Endothelial cell of umbilical vein (primary cell): ENCODE results near the gene FAM53B.

Source experiments
- EZH2 ChIP-seq: IDR thresholded peaks from 2 replicates; pipeline ENCODE4 v1.6.1; 2012; ENCODE audit warnings: borderline replicate concordance, low read depth, mild to moderate bottlenecking, moderate library complexity, low read length, inconsistent platforms; ENCODE audit not compliant: severe bottlenecking
- FOS ChIP-seq: IDR thresholded peaks from 2 replicates; pipeline ENCODE4 v1.6.1; 2011; ENCODE audit warnings: mild to moderate bottlenecking, low read length, moderate library complexity, borderline replicate concordance; ENCODE audit not compliant: insufficient read depth
- GATA2 ChIP-seq: IDR thresholded peaks from 2 replicates; pipeline ENCODE4 v1.7.0; 2011; ENCODE audit warnings: low read depth, mild to moderate bottlenecking, moderate library complexity, mixed read lengths, low read length; ENCODE audit not compliant: insufficient read length, insufficient read depth
- JUN ChIP-seq: IDR thresholded peaks from 2 replicates; pipeline ENCODE4 v1.6.1; 2011; ENCODE audit warnings: borderline replicate concordance, low read depth; ENCODE audit not compliant: insufficient read length, insufficient read depth
- MYC ChIP-seq: IDR thresholded peaks from one replicate; pipeline ENCODE4 v1.6.1; 2011; ENCODE audit warnings: mild to moderate bottlenecking, low read depth, low read length
- POLR2A ChIP-seq: IDR thresholded peaks from 2 replicates; pipeline ENCODE4 v1.6.1; 2012; ENCODE audit warnings: low read depth, mild to moderate bottlenecking, control low read depth, low read length
- POLR2AphosphoS5 ChIP-seq: IDR thresholded peaks from 2 replicates; pipeline ENCODE4 v1.6.1; 2012; ENCODE audit warnings: low read depth, mild to moderate bottlenecking, control low read depth, low read length, moderate library complexity; ENCODE audit not compliant: insufficient read depth
- TF ChIP-seq, protein P1 (sequence below), 2 donors: IDR thresholded peaks; 1 replicate in 1 of 2; 2 replicates in 1 of 2; pipeline ENCODE4 v1.5.1; 2011; ENCODE audit warnings: low read length in 2 of 2, mild to moderate bottlenecking in 2 of 2, moderate library complexity in 2 of 2, control low read depth in 1 of 2, inconsistent platforms in 1 of 2, low read depth in 1 of 2; ENCODE audit not compliant: insufficient read depth in 1 of 2; ENCODE audit errors: extremely low read depth in 1 of 2
- TF ChIP-seq, protein P2 (sequence below): IDR thresholded peaks from 2 replicates; pipeline ENCODE4 v1.6.1; 2011; ENCODE audit not compliant: insufficient read depth, insufficient read length

DNA sequence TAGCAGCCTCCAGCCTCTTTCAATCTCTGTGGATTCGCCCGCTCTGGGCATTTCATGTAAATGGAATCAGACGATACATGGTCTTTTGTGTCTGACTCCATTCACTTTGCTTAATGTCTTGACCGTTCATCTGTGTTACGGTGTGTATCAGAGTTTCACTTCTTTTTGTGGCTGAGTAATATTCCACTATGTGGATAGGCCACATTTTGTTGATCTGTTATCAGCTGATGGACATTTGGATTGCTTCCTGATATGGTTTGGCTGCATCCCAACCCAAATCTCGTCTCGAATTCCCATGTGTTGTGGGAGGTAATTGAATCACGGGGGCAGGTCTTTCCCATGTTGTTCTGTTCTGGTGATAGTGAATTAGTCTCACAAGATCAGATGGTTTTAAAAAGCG lies 173.5 kb downstream of the FAM53B start:
- TF ChIP-seq POLR2A (no peak), POLR2AphosphoS5 (no peak), MYC (no peak), JUN (no peak), EZH2 (no peak), FOS (no peak), GATA2 (no peak)
- TF ChIP-seq, protein P1, sequence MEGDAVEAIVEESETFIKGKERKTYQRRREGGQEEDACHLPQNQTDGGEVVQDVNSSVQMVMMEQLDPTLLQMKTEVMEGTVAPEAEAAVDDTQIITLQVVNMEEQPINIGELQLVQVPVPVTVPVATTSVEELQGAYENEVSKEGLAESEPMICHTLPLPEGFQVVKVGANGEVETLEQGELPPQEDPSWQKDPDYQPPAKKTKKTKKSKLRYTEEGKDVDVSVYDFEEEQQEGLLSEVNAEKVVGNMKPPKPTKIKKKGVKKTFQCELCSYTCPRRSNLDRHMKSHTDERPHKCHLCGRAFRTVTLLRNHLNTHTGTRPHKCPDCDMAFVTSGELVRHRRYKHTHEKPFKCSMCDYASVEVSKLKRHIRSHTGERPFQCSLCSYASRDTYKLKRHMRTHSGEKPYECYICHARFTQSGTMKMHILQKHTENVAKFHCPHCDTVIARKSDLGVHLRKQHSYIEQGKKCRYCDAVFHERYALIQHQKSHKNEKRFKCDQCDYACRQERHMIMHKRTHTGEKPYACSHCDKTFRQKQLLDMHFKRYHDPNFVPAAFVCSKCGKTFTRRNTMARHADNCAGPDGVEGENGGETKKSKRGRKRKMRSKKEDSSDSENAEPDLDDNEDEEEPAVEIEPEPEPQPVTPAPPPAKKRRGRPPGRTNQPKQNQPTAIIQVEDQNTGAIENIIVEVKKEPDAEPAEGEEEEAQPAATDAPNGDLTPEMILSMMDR (IDR thresholded peaks at IDR 0.05; ENCODE audit: extremely low read depth in 1 of 2, insufficient read depth in 1 of 2, low read depth in 1 of 2, low read length in 2 of 2) = no peak
- TF ChIP-seq, protein P2, sequence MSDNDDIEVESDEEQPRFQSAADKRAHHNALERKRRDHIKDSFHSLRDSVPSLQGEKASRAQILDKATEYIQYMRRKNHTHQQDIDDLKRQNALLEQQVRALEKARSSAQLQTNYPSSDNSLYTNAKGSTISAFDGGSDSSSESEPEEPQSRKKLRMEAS = no peak
